Measurements from ENCODE around the gene U2AF2. TPM values are rescaled to one million over a fixed set of nuclear protein-coding genes. Genes with fewer than 3 reads are reported as not detected.

Gene U2AF2
- polyA plus RNA-seq, 1 donor (not counting 4 experiments of a cell fraction or from before 2014, with no cell fraction given) = 109 TPM

DNA sequence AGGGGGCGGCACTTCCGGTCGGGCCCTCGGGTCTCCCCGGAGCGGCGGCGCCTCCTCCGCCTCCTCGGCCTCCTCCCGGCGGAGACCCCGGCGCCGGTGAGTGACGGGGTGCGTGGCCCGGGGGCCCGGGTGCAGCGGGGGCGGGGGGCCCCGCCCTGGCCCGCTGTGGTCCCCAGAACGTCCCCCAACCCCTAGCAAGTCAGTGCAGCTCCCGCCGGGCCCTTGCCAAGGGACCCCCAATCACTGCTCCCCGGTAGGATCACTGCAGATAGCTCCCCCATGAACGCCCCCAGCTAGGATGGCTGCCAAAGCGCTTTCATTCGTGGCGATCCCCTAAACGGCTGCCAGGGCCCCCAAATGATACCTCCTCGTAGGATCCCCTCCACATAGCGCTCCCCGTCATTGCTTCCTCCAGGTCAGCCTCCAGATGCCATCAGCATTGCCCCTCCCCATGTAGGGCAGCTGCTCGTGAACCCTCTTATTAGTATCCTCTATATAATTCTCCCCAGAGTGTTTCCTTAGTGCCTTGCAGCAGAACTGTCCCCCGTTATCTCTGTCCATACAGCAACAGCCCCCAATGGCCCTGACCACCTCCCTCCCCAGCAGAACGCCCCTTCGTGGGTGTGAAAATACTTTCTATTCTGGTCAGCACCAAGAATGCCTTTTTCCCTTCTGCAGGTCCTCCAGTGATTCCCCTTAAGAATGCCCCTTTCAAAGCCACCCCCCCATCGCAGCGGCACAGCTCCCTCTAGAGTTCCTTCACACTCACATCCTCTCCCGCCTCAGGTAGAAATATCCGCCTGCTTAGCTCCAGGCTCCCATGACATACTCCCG lies 49.0 kb upstream of the U2AF2 start, which contains the start of gene ZNF865:
ZNF865 (plus strand) TSS at position 11 of the 834 bp plus-strand sequence. CDS start 7,972 bp downstream, outside the sequence.
- dilution Hi-C loops (cut with MboI; ENCODE audit: extremely low pct_ligation_motif_present, low sequenced_read_pairs) = no loop called here
- Histone ChIP-seq H3K79me2 (ENCODE audit: control insufficient read depth, insufficient read depth, low read length) (peaks cover 44% of the 10 kb centered on the region), H3K9me3 (ENCODE audit: control insufficient read depth, low read depth, low read length) (no peaks in the 10 kb centered on the region), H4K20me1 (ENCODE audit: control insufficient read depth, extremely low read depth, insufficient read depth, low read length) (no peaks in the 10 kb centered on the region), H3K4me2 (ENCODE audit: control insufficient read depth, extremely low read depth, insufficient read depth, low read depth, low read length) (peak within 1 kb of the TSS; percentile 95), H3K4me1 (ENCODE audit: control insufficient read depth, extremely low read depth, insufficient read depth, low read length) (peaks cover 21% of the 10 kb centered on the region), H3K36me3 (ENCODE audit: control insufficient read depth in 2 of 2, extremely low read depth in 1 of 2, insufficient read depth in 2 of 2, low read length in 2 of 2) (peaks cover 11 to 14% of the 10 kb centered on the region in 2 experiments), H3K27me3 (ENCODE audit: control insufficient read depth, extremely low read depth, insufficient read depth, low read length) (no peaks in the 10 kb centered on the region), H3K9me1 (ENCODE audit: control insufficient read depth, extremely low read depth, insufficient read depth, low read length) (no peaks in the 10 kb centered on the region), H3K27ac (ENCODE audit: control insufficient read depth, insufficient read depth, low read length) (peak within 1 kb of the TSS; percentile 67), H3K4me3 (ENCODE audit: control insufficient read depth in 2 of 3, extremely low read depth in 1 of 3, insufficient read depth in 2 of 3, low read depth in 1 of 3, low read length in 3 of 3) (peak within 1 kb of the TSS; percentile 61 to 73 (median 72)), H2AFZ (ENCODE audit: control insufficient read depth, low read length) (peak within 1 kb of the TSS; percentile 63), H3K9ac (ENCODE audit: control insufficient read depth, extremely low read depth, insufficient read depth, low read length) (peak within 1 kb of the TSS; percentile 84)
- TF ChIP-seq, protein P1, sequence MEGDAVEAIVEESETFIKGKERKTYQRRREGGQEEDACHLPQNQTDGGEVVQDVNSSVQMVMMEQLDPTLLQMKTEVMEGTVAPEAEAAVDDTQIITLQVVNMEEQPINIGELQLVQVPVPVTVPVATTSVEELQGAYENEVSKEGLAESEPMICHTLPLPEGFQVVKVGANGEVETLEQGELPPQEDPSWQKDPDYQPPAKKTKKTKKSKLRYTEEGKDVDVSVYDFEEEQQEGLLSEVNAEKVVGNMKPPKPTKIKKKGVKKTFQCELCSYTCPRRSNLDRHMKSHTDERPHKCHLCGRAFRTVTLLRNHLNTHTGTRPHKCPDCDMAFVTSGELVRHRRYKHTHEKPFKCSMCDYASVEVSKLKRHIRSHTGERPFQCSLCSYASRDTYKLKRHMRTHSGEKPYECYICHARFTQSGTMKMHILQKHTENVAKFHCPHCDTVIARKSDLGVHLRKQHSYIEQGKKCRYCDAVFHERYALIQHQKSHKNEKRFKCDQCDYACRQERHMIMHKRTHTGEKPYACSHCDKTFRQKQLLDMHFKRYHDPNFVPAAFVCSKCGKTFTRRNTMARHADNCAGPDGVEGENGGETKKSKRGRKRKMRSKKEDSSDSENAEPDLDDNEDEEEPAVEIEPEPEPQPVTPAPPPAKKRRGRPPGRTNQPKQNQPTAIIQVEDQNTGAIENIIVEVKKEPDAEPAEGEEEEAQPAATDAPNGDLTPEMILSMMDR (optimal IDR thresholded peaks at IDR 0.05 in 1 of 3, IDR thresholded peaks at IDR 0.05 in 1 of 3, conservative IDR thresholded peaks at IDR 0.05 in 1 of 3; ENCODE audit: extremely low read depth in 1 of 3, insufficient read depth in 2 of 3, low read length in 3 of 3) = peak; percentile 88 to 91 (median 91)
- no peak for TF ChIP-seq EZH2 (IDR thresholded peaks at IDR 0.05; ENCODE audit: low read length)
- DNase-seq (ENCODE audit: low read depth, low spot score) (no peak), FAIRE-seq (peak; percentile 86)

DNA sequence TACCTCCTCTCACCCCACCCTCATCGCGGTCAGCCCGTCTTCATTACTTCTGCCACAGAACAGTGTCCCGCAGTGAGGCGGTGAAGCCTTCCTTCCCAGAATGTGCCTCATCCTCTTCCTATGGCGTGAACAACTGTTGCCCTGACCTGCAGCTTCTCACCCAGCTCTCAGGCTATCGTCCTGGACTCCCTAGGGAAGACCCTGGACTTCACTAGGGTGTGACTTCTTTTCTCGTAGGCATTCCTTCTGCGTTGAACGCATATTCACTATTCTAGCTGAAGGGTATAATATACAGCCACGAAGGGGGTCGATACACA lies 48.4 kb upstream of the U2AF2 start:
- H3K79me2 ChIP-seq (ENCODE audit: control insufficient read depth, insufficient read depth, low read length) = peaks cover 49% of the 10 kb centered on the region
- H4K20me1 ChIP-seq (ENCODE audit: control insufficient read depth, extremely low read depth, insufficient read depth, low read length) = no peaks in the 10 kb centered on the region
- peaks cover 11 to 14% of the 10 kb centered on the region in 2 experiments for H3K36me3 ChIP-seq (ENCODE audit: control insufficient read depth in 2 of 2, extremely low read depth in 1 of 2, insufficient read depth in 2 of 2, low read length in 2 of 2)
- no peak for DNase-seq (ENCODE audit: low read depth, low spot score)
- H3K4me2 ChIP-seq (ENCODE audit: control insufficient read depth, extremely low read depth, insufficient read depth, low read depth, low read length) = peak overlapping the region; percentile 80
- peak overlapping the region; percentile 84 for H3K9ac ChIP-seq (ENCODE audit: control insufficient read depth, extremely low read depth, insufficient read depth, low read length)
- H3K27me3 ChIP-seq (ENCODE audit: control insufficient read depth, extremely low read depth, insufficient read depth, low read length) = no peaks in the 10 kb centered on the region
- peak overlapping the region; percentile 9 for H2AFZ ChIP-seq (ENCODE audit: control insufficient read depth, low read length)
- H3K4me3 ChIP-seq (ENCODE audit: control insufficient read depth in 2 of 3, extremely low read depth in 1 of 3, insufficient read depth in 2 of 3, low read depth in 1 of 3, low read length in 3 of 3) = peak overlapping the region; percentile 61 to 73 (median 72)
- no peak for FAIRE-seq
- peak overlapping the region; percentile 45 for H3K27ac ChIP-seq (ENCODE audit: control insufficient read depth, insufficient read depth, low read length)
- no peaks in the 10 kb centered on the region for H3K9me3 ChIP-seq (ENCODE audit: control insufficient read depth, low read depth, low read length)
- H3K9me1 ChIP-seq (ENCODE audit: control insufficient read depth, extremely low read depth, insufficient read depth, low read length) = no peaks in the 10 kb centered on the region
- TF ChIP-seq, protein P1 (optimal IDR thresholded peaks at IDR 0.05 in 1 of 3, IDR thresholded peaks at IDR 0.05 in 1 of 3, conservative IDR thresholded peaks at IDR 0.05 in 1 of 3; ENCODE audit: extremely low read depth in 1 of 3, insufficient read depth in 2 of 3, low read length in 3 of 3) = no peak
- no peak for TF ChIP-seq EZH2 (IDR thresholded peaks at IDR 0.05; ENCODE audit: low read length)
- dilution Hi-C loops (cut with MboI; ENCODE audit: extremely low pct_ligation_motif_present, low sequenced_read_pairs) = no loop called here
- peaks cover 16% of the 10 kb centered on the region for H3K4me1 ChIP-seq (ENCODE audit: control insufficient read depth, extremely low read depth, insufficient read depth, low read length)

Measured in keratinocyte (primary cell).